ENCODE results near the gene SHKBP1.
A peak's percentile ranks its signal among the peaks of the same experiment; 100 is the strongest.

SHKBP1 gene

DNA sequence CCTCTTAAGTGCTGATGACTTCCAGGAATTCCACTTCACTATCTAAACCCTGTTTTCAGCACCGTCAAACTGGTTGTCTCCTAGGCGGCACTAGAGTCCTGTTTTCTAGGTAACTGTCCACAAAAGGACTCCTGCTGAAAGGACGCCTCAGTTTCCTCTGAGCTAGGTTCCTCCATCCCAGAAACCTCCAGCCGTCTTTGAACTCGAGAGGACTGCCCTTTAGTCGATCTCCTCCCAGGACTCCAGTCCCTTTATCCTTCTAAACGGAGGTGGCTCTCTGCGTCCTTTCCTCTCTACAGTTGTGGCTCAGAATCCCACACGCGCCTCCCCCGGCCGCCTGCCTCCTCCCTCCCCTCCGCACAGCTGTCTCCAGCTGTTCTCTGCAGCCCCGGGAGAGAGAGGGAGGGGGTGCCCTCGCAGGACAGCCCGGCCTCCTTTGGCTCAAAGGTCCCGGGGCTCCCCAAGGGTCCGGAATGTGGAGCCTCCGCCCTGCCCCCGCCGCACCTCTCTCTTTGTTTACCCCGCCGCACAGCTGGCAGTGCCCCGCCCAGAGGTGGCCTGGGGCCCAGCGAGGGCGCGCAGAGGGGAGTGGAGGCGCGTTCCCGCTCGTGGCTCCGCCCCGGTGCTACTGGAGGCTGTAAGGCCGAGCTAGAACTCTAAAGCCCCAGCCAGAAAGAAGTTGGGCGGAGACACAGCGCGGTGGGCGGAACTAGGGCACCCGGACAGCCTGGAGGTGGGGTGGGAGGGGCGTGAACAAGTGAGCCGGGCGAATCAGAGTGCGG is 26.9 kb downstream of the SHKBP1 start:
- FAIRE-seq: peak; percentile 60

DNA sequence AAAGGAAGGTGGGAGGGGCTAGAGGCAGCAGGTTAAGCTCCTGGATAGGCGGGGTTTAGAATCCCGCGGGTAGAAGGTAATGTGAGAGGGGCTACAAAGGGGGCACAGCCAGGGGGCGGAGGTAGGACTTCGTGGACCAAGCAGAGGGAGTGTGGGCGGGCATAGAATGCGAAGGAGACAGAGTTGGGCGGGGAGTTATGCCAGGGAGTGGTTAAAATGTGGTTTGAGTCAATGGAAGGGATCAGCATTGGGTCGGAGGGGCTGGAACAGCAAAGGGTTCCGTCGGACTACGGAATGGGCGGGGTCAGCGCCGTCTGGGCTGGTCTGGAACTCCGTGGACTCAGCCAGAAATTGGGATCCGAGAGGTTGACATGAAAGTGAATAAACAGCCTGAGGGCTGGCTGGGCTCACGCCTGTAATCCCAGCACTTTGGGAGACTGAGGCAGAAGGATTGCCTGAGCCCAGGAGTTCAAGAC is 27.5 kb downstream of the SHKBP1 start:
- FAIRE-seq: no peak

DNA sequence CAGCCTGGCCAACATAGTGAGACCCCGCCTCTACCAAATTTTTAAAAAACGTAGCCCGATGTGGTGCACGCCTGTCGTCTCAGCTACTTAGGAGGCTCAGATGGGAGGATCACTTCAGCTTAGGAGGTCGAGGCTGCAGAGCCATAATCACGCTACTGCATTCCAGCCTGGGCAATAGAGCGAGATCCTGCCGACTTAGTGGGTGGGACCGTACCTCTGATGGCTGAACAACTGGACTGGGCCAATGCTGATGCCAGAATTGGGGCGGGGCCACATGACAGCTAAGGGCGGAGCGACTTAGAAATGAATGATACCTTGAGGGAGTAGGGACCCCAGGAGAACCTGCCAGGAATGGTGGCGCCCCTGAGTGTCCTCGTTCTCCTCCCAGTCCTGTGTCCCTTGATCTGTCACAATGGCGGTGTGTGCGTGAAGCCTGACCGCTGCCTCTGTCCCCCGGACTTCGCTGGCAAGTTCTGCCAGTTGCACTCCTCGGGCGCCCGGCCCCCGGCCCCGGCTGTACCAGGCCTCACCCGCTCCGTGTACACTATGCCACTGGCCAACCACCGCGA is 28.1 kb downstream of the SHKBP1 start:
- no peak for FAIRE-seq

DNA sequence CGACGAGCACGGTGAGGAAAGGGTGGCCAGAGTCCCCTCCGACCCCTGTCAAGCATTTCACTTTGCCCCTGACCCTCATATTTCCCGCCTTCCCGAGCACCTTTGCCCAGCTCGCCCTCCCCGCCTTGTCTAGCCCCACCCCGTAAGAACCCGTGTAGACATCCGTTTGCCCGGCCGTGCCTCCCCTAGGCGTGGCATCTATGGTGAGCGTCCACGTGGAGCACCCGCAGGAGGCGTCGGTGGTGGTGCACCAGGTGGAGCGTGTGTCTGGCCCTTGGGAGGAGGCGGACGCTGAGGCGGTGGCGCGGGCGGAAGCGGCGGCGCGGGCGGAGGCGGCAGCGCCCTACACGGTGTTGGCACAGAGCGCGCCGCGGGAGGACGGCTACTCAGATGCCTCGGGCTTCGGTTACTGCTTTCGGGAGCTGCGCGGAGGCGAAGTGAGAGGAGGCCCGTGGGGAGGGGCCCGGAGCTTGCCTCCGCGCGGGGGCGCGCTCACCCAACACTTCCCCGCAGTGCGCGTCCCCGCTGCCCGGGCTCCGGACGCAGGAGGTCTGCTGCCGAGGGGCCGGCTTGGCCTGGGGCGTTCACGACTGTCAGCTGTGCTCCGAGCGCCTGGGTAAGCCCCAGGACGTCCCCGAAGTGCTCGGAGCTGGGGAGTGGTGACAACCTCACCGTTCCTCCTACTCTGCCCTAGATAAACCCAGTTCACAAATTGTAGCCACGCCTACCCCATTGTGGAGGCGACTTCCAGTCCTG is 28.7 kb downstream of the SHKBP1 start:
- no peak for FAIRE-seq

DNA sequence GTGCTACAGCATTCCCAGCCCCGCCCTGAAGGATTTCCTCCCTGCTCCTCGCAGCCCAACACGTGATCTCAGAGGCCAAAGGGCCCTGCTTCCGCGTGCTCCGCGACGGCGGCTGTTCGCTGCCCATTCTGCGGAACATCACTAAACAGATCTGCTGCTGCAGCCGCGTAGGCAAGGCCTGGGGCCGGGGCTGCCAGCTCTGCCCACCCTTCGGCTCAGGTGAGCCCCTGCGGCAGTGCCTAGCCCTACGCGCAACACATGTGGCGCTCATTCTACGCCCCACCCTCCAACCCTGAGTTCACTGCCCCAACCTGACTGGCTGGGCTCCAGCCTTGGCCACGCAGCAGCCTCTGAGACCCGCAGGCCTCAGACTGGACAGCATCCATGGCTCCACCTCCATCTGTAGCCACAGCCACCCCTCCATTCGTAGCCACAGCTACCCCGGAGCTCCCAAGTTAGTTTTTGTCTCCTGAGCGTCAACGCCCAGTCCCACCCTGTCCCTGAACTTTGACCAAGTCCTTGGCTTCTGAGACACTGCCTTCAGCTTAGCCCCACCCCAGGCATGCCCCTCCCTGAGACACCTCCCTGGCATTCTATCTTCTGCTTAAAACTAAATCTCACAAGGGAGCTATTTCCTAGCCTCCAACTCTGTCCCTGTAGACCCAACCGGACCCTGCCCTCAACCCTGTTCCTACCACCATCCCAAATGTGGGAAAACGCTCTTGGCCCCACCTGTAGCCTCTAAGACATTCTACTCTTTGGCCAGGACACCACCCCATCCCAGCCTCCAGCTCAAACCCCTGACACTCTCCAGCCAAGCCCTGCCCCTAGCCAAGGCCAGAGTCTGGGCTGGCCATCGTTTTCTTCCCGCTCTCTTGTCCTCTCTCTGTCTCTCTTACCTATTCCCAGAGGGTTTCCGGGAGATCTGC is 30.9 kb downstream of the SHKBP1 start:
- FAIRE-seq: no peak

DNA sequence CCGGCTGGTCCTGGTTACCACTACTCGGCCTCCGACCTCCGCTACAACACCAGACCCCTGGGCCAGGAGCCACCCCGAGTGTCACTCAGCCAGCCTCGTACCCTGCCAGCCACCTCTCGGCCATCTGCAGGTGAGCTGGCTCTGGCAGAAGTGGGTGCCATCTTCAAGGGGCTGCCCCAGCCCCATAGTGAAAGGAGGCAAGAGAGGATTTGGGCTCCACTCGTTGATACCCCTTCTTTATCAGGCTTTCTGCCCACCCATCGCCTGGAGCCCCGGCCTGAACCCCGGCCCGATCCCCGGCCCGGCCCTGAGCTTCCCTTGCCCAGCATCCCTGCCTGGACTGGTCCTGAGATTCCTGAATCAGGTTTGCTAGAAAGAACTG is 31.6 kb downstream of the SHKBP1 start:
- no peak for FAIRE-seq

DNA sequence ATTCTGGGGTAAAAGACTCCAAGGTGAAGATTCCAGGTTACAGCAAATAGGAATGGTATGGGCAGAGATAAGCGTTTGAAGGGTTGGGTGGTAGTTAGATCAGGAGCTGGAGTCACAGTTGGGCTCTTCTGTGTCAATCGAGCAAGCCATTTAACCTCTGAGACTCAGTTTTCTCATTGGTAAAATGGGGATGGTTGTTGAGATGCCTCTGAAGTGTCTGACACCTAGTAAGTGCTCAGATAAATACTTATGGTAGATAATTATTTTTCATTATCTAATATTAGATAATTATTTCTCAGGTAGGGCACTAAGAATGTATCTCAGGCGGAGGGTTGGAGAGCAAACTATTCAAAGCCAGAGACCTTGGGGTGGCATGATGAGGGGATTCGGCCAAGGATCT is 32.3 kb downstream of the SHKBP1 start:
- FAIRE-seq: no peak

DNA sequence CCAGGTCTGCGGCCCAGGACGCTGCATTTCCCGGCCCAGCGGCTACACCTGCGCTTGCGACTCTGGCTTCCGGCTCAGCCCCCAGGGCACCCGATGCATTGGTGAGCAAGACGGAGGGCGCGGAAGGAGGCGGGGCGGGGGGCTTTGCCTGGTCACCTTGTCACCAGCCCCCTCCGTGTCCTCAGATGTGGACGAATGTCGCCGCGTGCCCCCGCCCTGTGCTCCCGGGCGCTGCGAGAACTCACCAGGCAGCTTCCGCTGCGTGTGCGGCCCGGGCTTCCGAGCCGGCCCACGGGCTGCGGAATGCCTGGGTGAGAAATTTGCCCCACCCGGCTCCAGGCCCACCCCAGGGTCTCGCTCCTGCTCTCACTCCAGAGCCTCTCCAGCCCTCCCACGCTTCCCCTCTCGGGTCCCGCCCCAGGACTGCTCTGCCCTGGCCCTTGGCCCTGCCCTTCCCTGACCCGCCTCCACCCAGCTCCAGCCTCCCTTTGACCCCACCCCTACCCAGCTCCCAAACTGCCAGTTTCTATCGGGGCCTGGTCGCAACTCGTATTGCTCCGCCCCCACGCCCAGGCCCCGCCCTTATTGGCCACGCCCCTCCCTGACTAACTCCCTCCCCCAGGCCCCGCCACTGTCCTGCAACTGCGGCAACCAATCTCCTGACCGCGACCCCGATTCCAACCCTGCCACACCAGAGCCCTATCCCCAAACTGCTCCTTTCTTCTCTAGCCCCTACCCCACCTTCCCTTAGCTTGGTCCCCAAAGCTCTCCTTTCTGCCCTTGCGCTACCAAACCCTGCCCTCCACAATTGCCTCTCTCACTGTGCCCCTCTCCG is 33.1 kb downstream of the SHKBP1 start:
- no peak for FAIRE-seq

DNA sequence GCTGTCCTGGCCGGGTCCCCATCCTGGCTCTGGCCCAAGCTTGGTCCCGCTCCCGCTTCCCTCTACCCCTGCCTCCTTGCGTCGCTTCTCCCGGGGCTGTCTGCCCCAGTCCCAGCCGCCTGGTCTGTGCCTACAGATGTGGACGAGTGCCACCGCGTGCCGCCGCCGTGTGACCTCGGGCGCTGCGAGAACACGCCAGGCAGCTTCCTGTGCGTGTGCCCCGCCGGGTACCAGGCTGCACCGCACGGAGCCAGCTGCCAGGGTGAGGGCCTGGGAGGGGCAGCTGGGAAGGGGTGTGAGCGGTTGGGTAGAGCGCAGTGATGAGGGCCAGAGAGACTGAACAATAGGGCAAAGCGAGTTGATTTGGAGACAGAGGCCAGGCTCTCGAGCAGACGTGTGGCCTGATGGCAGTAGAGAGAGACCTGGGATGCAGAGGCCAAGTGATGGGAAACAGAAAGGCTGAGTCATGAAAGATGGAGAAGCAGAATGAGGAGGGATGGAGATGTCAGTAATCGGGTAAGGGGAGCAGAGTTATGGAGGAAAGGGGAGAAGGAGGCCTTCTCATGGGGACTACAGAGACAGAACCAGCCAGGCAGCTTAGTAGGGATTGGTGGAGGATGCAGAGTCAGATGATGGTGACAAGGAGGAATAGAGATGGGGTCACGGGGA is 33.9 kb downstream of the SHKBP1 start:
- FAIRE-seq: no peak

DNA sequence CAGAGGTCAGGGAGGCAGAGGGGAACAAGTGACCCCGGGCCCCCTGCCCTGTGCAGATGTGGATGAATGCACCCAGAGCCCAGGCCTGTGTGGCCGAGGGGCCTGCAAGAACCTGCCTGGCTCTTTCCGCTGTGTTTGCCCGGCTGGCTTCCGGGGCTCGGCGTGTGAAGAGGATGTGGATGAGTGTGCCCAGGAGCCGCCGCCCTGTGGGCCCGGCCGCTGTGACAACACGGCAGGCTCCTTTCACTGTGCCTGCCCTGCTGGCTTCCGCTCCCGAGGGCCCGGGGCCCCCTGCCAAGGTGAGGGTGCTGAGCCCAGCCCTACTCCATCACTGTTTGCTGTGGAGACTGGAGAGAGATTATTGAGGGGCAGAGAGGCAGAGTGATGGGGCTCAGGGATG is 34.4 kb downstream of the SHKBP1 start:
- no peak for FAIRE-seq

DNA sequence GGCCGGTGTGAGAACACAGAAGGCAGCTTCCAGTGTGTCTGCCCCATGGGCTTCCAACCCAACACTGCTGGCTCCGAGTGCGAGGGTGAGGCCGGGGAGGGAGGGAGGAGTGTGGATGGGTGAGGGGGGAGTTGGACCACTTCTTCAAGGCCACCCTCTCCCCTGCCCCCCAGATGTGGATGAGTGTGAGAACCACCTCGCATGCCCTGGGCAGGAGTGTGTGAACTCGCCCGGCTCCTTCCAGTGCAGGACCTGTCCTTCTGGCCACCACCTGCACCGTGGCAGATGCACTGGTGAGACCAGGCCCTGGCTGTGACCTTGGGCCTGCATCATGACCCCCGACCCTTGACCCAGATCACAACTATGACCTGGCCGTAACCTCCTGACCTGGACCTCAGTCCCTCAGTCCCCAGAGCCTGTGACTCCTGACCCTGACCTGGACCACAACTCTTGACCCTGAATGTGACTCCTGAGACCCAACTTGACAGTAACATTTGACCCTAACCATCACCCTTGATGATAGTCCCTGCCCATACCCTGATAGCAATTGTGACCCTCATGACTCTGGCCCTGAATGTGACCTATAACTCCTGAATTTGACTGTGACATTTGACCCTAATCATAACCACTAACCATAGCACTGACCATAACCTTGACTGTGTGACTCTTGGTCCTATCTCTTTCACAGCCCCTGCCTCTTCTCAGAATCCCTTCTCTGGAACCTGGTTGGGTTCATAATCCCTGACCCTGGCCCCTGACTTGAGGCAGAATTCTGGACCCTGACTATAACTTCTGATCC is 35.4 kb downstream of the SHKBP1 start:
- no peak for FAIRE-seq

DNA sequence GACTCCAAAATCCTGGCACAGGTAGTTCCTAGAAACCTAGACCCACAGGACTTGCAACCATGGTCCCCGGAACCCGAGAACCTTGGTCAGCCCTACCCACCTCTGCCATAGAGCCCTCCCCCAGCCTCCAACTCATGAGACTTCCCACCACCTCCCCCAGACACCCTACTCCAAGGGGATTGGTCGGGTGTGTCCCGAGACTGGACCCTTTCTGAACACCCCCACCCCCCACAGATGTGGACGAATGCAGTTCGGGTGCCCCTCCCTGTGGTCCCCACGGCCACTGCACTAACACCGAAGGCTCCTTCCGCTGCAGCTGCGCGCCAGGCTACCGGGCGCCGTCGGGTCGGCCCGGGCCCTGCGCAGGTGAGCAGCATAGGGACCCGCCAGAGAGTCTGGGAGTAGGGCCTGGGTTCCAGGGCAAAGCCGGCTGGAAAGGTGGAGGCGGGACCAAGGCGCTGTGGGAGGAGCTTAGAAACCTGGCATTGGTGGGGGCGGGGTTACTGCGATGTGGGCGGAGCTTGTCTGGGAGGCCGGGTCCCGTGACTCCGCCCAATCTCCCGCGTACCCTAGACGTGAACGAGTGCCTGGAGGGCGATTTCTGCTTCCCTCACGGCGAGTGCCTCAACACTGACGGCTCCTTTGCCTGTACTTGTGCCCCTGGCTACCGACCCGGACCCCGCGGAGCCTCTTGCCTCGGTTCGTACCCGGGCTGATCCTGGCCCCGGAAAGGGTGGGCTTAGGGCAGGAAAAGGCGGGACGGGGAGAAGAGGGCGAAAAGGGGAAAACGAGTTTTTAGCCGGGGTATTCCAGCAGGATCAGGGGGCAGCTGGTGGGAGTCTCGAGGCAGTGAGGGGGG is 36.4 kb downstream of the SHKBP1 start:
- no peak for FAIRE-seq

DNA sequence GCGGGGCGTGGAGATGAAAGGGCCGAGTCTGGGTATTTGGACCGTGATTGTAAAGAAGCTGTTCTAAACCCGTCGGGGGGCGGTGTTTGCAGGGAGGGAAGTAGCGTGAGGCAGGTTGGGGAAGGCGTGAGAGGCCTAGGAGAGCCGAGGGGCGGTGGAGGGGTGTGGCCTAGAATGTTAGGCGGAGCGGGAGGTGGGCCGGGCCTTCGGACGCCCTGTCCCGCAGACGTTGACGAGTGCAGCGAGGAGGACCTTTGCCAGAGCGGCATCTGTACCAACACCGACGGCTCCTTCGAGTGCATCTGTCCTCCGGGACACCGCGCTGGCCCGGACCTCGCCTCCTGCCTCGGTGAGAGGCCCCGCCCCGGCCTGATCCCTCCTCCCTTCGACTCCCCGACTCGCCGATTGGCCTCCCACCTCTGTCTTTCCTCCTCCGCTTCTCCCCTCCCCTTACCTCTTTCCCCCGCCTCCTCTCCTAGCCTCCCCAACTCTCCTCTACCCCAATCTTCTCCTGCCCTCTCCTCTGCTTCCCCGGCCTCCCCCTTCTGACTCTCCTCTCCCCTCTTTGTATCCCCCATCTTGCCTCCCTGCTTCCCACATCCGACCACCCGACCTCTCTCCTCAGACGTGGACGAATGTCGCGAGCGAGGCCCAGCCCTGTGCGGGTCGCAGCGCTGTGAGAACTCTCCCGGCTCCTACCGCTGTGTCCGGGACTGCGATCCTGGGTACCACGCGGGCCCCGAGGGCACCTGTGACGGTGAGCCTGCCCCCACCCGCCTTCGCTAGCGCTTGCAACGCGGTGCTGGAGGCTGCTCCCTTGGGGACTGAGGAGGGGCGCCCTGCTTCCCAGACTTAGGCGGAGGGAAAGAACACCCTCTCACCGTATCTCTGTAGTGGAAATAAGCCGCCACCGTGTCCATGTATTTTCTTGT is 37.3 kb downstream of the SHKBP1 start:
- no peak for FAIRE-seq

DNA sequence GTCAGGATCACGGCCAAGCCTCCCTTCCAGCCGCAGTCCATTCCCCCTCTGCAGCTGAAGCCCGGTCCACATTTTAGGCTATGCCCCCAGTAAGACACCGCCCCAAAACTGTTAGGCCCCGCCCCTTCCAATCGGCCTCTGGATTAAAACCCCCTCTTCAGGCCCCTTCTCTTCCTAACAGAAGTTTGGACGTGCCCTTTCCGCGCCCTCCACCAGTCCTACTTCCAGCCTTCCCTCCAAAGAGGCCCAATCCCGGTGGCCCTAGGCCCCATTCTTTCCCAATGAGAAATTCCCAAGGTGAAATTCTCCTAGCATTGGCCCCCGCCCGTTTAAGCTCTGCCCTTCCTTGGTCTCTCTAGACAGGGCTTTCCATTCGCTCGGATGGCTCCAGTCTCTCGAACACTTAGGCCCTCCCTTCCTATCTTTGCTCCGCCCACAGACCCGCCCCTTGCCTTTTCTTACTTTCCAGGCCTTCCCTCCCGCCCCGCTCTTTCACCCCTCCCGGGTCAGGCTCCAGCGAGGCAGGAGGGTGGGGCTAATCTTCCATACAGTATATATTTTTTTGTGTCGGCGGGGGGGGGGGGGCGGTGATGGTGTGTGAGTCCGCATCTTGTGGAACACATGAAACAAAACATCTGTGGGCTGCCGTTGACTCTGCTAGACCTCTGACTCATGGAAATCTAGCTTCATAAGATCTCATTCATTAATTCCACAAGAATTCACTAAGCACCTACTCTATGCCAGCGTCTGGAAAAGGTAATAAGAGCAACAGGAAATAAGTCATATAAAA is 38.1 kb downstream of the SHKBP1 start:
- no peak for FAIRE-seq

DNA sequence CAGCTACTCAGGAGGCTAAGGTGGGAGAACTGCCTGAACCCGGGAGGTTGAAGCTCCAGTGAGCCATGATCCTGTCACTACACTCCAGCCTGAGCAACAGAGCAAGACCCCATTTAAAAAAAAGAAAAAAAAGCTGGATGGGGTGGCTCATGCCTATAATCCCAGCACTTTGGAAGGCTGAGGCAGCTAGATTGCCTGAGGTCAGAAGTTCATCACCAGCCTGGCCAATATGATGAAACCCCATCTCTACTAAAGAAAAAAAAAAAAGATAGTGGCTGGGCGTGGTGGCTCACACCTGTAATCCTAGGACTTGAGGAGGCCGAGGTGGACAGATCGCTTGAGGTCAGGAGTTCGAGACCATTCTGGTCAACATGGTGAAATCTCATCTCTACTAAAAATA is 39.5 kb downstream of the SHKBP1 start:
- no peak for FAIRE-seq

DNA sequence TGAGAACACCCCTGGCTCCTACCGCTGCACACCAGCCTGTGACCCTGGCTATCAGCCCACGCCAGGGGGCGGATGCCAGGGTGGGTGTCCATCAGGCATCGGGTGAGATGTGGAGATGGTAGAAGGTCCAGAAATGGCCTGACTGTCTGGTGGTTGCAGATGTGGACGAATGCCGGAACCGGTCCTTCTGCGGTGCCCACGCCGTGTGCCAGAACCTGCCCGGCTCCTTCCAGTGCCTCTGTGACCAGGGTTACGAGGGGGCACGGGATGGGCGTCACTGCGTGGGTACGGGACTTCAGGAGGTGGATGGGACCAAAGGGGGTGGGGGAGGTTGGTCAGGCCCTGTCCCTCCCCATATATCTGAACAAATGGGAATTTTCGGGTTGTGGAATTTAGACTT is 40.3 kb downstream of the SHKBP1 start:
- no peak for FAIRE-seq

DNA sequence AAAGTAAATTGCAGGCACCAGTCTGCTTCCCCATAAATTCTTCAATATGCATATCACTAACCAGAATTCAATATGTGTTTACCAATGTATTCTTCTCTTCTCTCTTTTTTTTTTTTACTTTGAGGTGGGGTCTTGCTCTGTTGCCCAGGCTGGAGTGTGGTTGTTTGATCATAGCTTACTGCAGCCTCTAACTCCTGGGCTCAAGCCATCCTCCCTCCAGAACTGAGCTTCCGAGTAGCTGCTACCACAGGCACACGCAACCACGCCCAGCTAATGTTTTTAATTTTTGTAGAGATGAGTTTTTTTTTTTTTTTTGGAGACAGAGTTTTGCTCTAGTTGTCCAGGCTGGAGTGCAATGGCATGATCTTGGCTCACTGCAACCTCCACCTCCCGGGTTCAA is 41.3 kb downstream of the SHKBP1 start:
- no peak for FAIRE-seq

All from colon (tissue), 2 donors.